ENCODE measurements around the gene ANOS1.

DNA sequence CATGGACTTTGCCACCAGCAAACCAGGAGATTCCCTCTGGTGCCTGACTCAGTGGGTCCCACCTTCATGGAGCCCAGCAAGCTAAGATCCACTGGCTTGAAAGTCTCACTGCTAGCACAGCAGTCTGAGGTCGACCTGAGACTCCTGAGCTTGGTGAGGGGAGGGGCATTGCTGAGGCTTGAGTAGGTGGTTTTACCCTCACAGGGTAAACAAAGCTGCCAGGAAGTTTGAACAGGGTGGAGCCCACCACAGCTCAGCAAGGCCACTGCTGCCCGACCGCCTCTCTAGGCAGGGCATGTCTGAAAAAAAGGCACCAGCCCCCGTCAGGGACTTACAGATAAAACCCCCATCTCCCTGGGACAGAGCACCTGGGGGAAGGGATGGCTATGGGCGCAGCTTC, 41.2 kb upstream of the ANOS1 start:
- TF ChIP-seq, protein P1, sequence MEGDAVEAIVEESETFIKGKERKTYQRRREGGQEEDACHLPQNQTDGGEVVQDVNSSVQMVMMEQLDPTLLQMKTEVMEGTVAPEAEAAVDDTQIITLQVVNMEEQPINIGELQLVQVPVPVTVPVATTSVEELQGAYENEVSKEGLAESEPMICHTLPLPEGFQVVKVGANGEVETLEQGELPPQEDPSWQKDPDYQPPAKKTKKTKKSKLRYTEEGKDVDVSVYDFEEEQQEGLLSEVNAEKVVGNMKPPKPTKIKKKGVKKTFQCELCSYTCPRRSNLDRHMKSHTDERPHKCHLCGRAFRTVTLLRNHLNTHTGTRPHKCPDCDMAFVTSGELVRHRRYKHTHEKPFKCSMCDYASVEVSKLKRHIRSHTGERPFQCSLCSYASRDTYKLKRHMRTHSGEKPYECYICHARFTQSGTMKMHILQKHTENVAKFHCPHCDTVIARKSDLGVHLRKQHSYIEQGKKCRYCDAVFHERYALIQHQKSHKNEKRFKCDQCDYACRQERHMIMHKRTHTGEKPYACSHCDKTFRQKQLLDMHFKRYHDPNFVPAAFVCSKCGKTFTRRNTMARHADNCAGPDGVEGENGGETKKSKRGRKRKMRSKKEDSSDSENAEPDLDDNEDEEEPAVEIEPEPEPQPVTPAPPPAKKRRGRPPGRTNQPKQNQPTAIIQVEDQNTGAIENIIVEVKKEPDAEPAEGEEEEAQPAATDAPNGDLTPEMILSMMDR (IDR thresholded peaks at IDR 0.05): no peak
- no peak for TF ChIP-seq POLR2AphosphoS5 (IDR thresholded peaks at IDR 0.05)
- TF ChIP-seq POLR2A (IDR thresholded peaks at IDR 0.05): no peak

Data from breast epithelium (tissue), 3 donors.